HUDEP-2 (cell line): Measurements from ENCODE around the gene TMEM272.
"Not testable (repeated sequence)": the region's sequence is repeated elsewhere in the genome, so short reads cannot be mapped to it uniquely, and the experiment has no call there.

ENCODE experiments used
- DNase-seq, 76 experiments: peaks; one replicate each; lab custom pipeline; 2025; ENCODE audit not compliant: unreplicated experiment in 76 of 76; lab: John Stamatoyannopoulos, UW

The TMEM272 gene

GRCh38 chr13:51826606-51827005 lies 18.4 kb downstream of the TMEM272 start:
- DNase-seq = no peak

- DNase-seq = no peak
Measured at GRCh38 chr13:51825681-51826254, 19.2 kb downstream of the TMEM272 start.

GRCh38 chr13:51825165-51825592 lies 19.8 kb downstream of the TMEM272 start:
- DNase-seq = no peak

- DNase-seq = not testable (repeated sequence)
Measured at GRCh38 chr13:51824712-51825111, 20.3 kb downstream of the TMEM272 start.

- no peak for DNase-seq
Measured at GRCh38 chr13:51823863-51824262, 21.1 kb downstream of the TMEM272 start.

GRCh38 chr13:51823359-51823758 lies 21.6 kb downstream of the TMEM272 start:
- DNase-seq = no peak

- DNase-seq = no peak
Measured at GRCh38 chr13:51822106-51822815, 22.7 kb downstream of the TMEM272 start.

GRCh38 chr13:51821606-51822005 lies 23.4 kb downstream of the TMEM272 start:
- no peak for DNase-seq

- no peak for DNase-seq
Measured at GRCh38 chr13:51820016-51820597, 24.9 kb downstream of the TMEM272 start.

- no peak for DNase-seq
Measured at GRCh38 chr13:51819544-51819943, 25.4 kb downstream of the TMEM272 start.

- DNase-seq = no peak
Measured at GRCh38 chr13:51818781-51819511, 26.0 kb downstream of the TMEM272 start.

- DNase-seq = no peak
Measured at GRCh38 chr13:51818276-51818675, 26.7 kb downstream of the TMEM272 start.

- DNase-seq = no peak
Measured at GRCh38 chr13:51817717-51818116, 27.3 kb downstream of the TMEM272 start.

GRCh38 chr13:51816604-51817249 lies 28.2 kb downstream of the TMEM272 start:
- DNase-seq = no peak

- DNase-seq = no peak
Measured at GRCh38 chr13:51815848-51816247, 29.1 kb downstream of the TMEM272 start.

- DNase-seq = peak in 57 of 76 experiments; percentile 3 to 68 (median 35)
Measured at GRCh38 chr13:51814825-51815650, 29.9 kb downstream of the TMEM272 start.

- DNase-seq = no peak
Measured at GRCh38 chr13:51814071-51814470, 30.9 kb downstream of the TMEM272 start.

- DNase-seq = no peak
Measured at GRCh38 chr13:51811920-51812451, 33.0 kb downstream of the TMEM272 start.

GRCh38 chr13:51811046-51811445 lies 33.9 kb downstream of the TMEM272 start:
- no peak for DNase-seq

GRCh38 chr13:51808811-51809210 lies 36.2 kb downstream of the TMEM272 start:
- DNase-seq = no peak
